Measurements from ENCODE around the gene PFN1. TPM values are rescaled to one million over a fixed set of nuclear protein-coding genes. Genes with fewer than 3 reads are reported as not detected.

The PFN1 gene
- total and polyA plus RNA-seq, 9 of the 15 experiments (the other 6 are each of a cell fraction or from before 2014, with no cell fraction given): 60.5 to 1,479 (median 456) TPM

DNA sequence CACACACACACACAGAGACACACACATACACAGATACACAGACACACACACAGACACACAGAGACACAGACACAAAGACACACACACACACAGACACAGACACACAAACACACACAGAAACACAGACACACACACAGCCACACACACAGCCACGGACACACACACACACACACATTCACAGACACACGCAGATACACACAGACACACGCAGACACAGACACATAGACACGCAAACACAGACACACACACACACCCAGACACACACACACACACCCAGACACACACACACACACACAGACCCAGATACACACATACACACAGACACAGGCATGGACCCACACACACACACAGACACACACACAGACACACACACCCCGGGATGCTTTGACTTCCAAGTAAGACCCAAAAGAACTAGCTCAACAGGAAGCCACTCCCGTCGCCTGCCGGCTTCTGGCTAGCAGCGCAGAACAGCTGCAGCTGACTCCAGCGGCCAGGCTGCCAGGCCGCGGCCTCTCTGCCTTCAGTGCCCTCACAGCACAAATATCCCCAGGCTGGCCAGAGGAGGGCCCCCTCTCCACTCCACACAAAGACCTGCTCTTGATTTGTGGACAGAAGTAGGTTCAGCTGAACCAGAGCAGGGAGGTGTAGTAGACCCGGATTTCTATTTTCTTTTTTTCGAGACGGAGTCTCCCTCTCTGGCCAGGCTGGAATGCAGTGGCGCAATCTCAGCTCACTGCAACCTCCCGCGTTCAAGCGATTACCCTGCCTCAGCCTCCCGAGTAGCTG, 39.4 kb downstream of the PFN1 start (continued):
- TF ChIP-seq, protein P1, sequence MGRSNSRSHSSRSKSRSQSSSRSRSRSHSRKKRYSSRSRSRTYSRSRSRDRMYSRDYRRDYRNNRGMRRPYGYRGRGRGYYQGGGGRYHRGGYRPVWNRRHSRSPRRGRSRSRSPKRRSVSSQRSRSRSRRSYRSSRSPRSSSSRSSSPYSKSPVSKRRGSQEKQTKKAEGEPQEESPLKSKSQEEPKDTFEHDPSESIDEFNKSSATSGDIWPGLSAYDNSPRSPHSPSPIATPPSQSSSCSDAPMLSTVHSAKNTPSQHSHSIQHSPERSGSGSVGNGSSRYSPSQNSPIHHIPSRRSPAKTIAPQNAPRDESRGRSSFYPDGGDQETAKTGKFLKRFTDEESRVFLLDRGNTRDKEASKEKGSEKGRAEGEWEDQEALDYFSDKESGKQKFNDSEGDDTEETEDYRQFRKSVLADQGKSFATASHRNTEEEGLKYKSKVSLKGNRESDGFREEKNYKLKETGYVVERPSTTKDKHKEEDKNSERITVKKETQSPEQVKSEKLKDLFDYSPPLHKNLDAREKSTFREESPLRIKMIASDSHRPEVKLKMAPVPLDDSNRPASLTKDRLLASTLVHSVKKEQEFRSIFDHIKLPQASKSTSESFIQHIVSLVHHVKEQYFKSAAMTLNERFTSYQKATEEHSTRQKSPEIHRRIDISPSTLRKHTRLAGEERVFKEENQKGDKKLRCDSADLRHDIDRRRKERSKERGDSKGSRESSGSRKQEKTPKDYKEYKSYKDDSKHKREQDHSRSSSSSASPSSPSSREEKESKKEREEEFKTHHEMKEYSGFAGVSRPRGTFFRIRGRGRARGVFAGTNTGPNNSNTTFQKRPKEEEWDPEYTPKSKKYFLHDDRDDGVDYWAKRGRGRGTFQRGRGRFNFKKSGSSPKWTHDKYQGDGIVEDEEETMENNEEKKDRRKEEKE (IDR thresholded peaks at IDR 0.05; ENCODE audit: borderline replicate concordance in 1 of 2, control insufficient read depth in 1 of 2, low read depth in 2 of 2, low read length in 1 of 2): 0 out of 4 replicates have a peak, but pooled peaks of 1 of the 2 experiments have one; percentile 17
- TF ChIP-seq YY1 (IDR thresholded peaks at IDR 0.05; ENCODE audit: borderline replicate concordance in 1 of 3, control insufficient read depth in 1 of 3, extremely low read depth in 1 of 3, insufficient read depth in 3 of 3, insufficient read length in 1 of 3, insufficient replicate concordance in 2 of 3, low read depth in 1 of 3, low read length in 2 of 3) (peak in 1 of 3 experiments; percentile 33), ZNF707 (CRISPR knock-in tag; conservative IDR thresholded peaks at IDR 0.05) (no peak), POLR2AphosphoS5 (IDR thresholded peaks at IDR 0.05; ENCODE audit: control insufficient read depth, insufficient read depth, low read depth, low read length) (no peak), ZNF253 (CRISPR knock-in tag; conservative IDR thresholded peaks at IDR 0.05) (no peak), KLF1 (tag; IDR thresholded peaks at IDR 0.05) (no peak), RBM17 (IDR thresholded peaks at IDR 0.05; ENCODE audit: borderline replicate concordance, low read depth, low read length) (no peak), EHMT2 (IDR thresholded peaks at IDR 0.05) (0 out of 2 replicates have a peak, but pooled peaks have one; percentile 24), ZNF717 (CRISPR knock-in tag; IDR thresholded peaks at IDR 0.05) (no peak), PTRF (tag; IDR thresholded peaks at IDR 0.05) (no peak), TAF1 (IDR thresholded peaks at IDR 0.05; ENCODE audit: control insufficient read depth, extremely low read depth, insufficient read depth, low read length, severe bottlenecking) (no peak), SMARCA4 (IDR thresholded peaks at IDR 0.05) (no peak), NFIC (IDR thresholded peaks at IDR 0.05) (no peak), ZBTB7A (IDR thresholded peaks at IDR 0.05; ENCODE audit: borderline replicate concordance, control insufficient read depth, low read depth, low read length) (no peak), ETV6 (IDR thresholded peaks at IDR 0.05; ENCODE audit: borderline replicate concordance in 1 of 2, low read depth in 2 of 2, low read length in 1 of 2) (no peak), ETV6 (CRISPR knock-in tag; IDR thresholded peaks at IDR 0.05; ENCODE audit: borderline replicate concordance) (no peak), ZNF695 (CRISPR knock-in tag; IDR thresholded peaks at IDR 0.05) (no peak), NFIX (CRISPR knock-in tag; IDR thresholded peaks at IDR 0.05; ENCODE audit: low read depth) (no peak)
- TF ChIP-seq, protein P2, sequence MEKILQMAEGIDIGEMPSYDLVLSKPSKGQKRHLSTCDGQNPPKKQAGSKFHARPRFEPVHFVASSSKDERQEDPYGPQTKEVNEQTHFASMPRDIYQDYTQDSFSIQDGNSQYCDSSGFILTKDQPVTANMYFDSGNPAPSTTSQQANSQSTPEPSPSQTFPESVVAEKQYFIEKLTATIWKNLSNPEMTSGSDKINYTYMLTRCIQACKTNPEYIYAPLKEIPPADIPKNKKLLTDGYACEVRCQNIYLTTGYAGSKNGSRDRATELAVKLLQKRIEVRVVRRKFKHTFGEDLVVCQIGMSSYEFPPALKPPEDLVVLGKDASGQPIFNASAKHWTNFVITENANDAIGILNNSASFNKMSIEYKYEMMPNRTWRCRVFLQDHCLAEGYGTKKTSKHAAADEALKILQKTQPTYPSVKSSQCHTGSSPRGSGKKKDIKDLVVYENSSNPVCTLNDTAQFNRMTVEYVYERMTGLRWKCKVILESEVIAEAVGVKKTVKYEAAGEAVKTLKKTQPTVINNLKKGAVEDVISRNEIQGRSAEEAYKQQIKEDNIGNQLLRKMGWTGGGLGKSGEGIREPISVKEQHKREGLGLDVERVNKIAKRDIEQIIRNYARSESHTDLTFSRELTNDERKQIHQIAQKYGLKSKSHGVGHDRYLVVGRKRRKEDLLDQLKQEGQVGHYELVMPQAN (IDR thresholded peaks at IDR 0.05; ENCODE audit: borderline replicate concordance): peak; percentile 48; the same call in 1 of the 2 replicates
- TF ChIP-seq, protein P3, sequence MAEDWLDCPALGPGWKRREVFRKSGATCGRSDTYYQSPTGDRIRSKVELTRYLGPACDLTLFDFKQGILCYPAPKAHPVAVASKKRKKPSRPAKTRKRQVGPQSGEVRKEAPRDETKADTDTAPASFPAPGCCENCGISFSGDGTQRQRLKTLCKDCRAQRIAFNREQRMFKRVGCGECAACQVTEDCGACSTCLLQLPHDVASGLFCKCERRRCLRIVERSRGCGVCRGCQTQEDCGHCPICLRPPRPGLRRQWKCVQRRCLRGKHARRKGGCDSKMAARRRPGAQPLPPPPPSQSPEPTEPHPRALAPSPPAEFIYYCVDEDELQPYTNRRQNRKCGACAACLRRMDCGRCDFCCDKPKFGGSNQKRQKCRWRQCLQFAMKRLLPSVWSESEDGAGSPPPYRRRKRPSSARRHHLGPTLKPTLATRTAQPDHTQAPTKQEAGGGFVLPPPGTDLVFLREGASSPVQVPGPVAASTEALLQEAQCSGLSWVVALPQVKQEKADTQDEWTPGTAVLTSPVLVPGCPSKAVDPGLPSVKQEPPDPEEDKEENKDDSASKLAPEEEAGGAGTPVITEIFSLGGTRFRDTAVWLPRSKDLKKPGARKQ (CRISPR knock-in tag; IDR thresholded peaks at IDR 0.05): no peak
